HG02885 (cell line): ENCODE measurements around the gene SAMD13.
A peak's percentile ranks its signal among the peaks of the same experiment; 100 is the strongest.
"Not testable (repeated sequence)": the region's sequence is repeated elsewhere in the genome, so short reads cannot be mapped to it uniquely, and the experiment has no call there.

ENCODE experiments used
- ATAC-seq: cut with Tn5 transposase; IDR thresholded peaks from one replicate; pipeline ENCODE4 v1.9.1; 2021; ENCODE audit warnings: mild to moderate bottlenecking; ENCODE audit not compliant: unreplicated experiment, poor library complexity

Gene SAMD13

GRCh38 chr1:84282780-84283333 lies 18.7 kb upstream of the SAMD13 start:
- no peak for ATAC-seq

GRCh38 chr1:84283381-84283780 lies 18.1 kb upstream of the SAMD13 start:
- ATAC-seq: no peak

- ATAC-seq: no peak
Measured at GRCh38 chr1:84286071-84286470, 15.4 kb upstream of the SAMD13 start.

GRCh38 chr1:84287389-84287788 lies 14.1 kb upstream of the SAMD13 start:
- ATAC-seq: not testable (repeated sequence)

GRCh38 chr1:84289169-84289785 lies 12.2 kb upstream of the SAMD13 start:
- ATAC-seq: no peak

GRCh38 chr1:84291882-84292655 lies 9.4 kb upstream of the SAMD13 start:
- no peak for ATAC-seq

GRCh38 chr1:84293766-84294165 lies 7.7 kb upstream of the SAMD13 start:
- ATAC-seq: no peak

GRCh38 chr1:84294751-84295150 lies 6.8 kb upstream of the SAMD13 start:
- no peak for ATAC-seq

GRCh38 chr1:84297546-84298244 lies 3.8 kb upstream of the SAMD13 start:
- ATAC-seq: peak; percentile 12

GRCh38 chr1:84298328-84298683 lies 3.2 kb upstream of the SAMD13 start:
- ATAC-seq: peak; percentile 78

- ATAC-seq: peak; percentile 43
Measured at GRCh38 chr1:84298684-84299535, 2.6 kb upstream of the SAMD13 start.

- ATAC-seq: no peak
Measured at GRCh38 chr1:84299536-84300170, 1.9 kb upstream of the SAMD13 start.

GRCh38 chr1:84300501-84300900 lies 1.0 kb upstream of the SAMD13 start:
- ATAC-seq: no peak

GRCh38 chr1:84301785-84302385 lies 377 bp downstream of the SAMD13 start:
- no peak for ATAC-seq

- ATAC-seq: no peak
Measured at GRCh38 chr1:84303314-84303830, 1.9 kb downstream of the SAMD13 start.

GRCh38 chr1:84307398-84307797 lies 5.9 kb downstream of the SAMD13 start:
- no peak for ATAC-seq

GRCh38 chr1:84311296-84311695 lies 9.8 kb downstream of the SAMD13 start:
- no peak for ATAC-seq

- no peak for ATAC-seq
Measured at GRCh38 chr1:84319662-84320061, 18.2 kb downstream of the SAMD13 start.

- no peak for ATAC-seq
Measured at GRCh38 chr1:84327830-84328229, 26.3 kb downstream of the SAMD13 start.
